C4-2B (cell line): Measurements from ENCODE around the gene SUFU.

ENCODE experiments used
- H3K27ac ChIP-seq: fragments of 450-650 bp; 2 replicates; pipeline ENCODE4 v1.5.1; 2017
- CTCF ChIP-seq: fragments of 450-650 bp; conservative IDR thresholded peaks from 2 replicates; pipeline ENCODE4 v1.5.1; 2017; ENCODE audit warnings: mild to moderate bottlenecking
- ZFX ChIP-seq: fragments of 450-650 bp; IDR thresholded peaks from 2 replicates; pipeline ENCODE4 v1.6.1; 2017

The SUFU gene

GRCh38 chr10:102505462-102506115 lies 1.8 kb downstream of the SUFU start:
- H3K27ac ChIP-seq: no peak overlapping the region; the same call in 1 of the 2 replicates
- TF ChIP-seq CTCF (no peak), ZFX (no peak)

- TF ChIP-seq ZFX: no peak
- H3K27ac ChIP-seq: peak overlapping the region; percentile 63
Measured at GRCh38 chr10:102507521-102507920, 3.7 kb downstream of the SUFU start.

GRCh38 chr10:102508506-102508905 lies 4.7 kb downstream of the SUFU start:
- H3K27ac ChIP-seq: peak overlapping the region; percentile 51; the same call in 1 of the 2 replicates
- TF ChIP-seq CTCF (no peak), ZFX (no peak)

GRCh38 chr10:102509387-102509786 lies 5.6 kb downstream of the SUFU start:
- H3K27ac ChIP-seq: peak overlapping the region; percentile 19; the same call in 1 of the 2 replicates
- TF ChIP-seq ZFX (no peak), CTCF (no peak)

GRCh38 chr10:102511583-102512274 lies 8.0 kb downstream of the SUFU start:
- no peak overlapping the region for H3K27ac ChIP-seq
- TF ChIP-seq ZFX (no peak), CTCF (no peak)

GRCh38 chr10:102514487-102515311 lies 10.9 kb downstream of the SUFU start:
- H3K27ac ChIP-seq: no peak overlapping the region
- TF ChIP-seq ZFX: no peak
- TF ChIP-seq CTCF: no peak

- no peak overlapping the region for H3K27ac ChIP-seq
- TF ChIP-seq ZFX (no peak), CTCF (no peak)
Measured at GRCh38 chr10:102515724-102516123, 12.0 kb downstream of the SUFU start.
